MG63 (cell line): Measurements from ENCODE around the gene OPHN1. TPM values are rescaled to one million over a fixed set of nuclear protein-coding genes. Genes with fewer than 3 reads are reported as not detected.

Source experiments
- DNase-seq: peaks from one replicate; pipeline ENCODE4 v3.0.0-alpha.2; 2020
- H3K27me3 ChIP-seq: fragments of 250-450 bp; sonication (Bioruptor Pico); 2 replicates; pipeline ENCODE4 v1.5.1; 2020; ENCODE audit warnings: mild to moderate bottlenecking, moderate library complexity
- H3K36me3 ChIP-seq: fragments of 250-450 bp; sonication (Bioruptor Pico); 2 replicates; pipeline ENCODE4 v1.5.1; 2020; ENCODE audit warnings: mild to moderate bottlenecking, moderate library complexity
- H3K4me3 ChIP-seq: fragments of 250-450 bp; sonication (Bioruptor Pico); 2 replicates; pipeline ENCODE4 v1.5.1; 2020; ENCODE audit warnings: mild to moderate bottlenecking, moderate library complexity
- H3K9me3 ChIP-seq: fragments of 250-450 bp; sonication (Bioruptor Pico); 2 replicates; pipeline ENCODE4 v1.5.1; 2020; ENCODE audit warnings: mild to moderate bottlenecking, moderate library complexity
- total RNA-seq: library from RNA; depleted of rRNA; stranded (reverse); fragments of >200 nt; shearing (Covaris generic); gene quantifications from 2 replicates; pipeline ENCODE4 v1.2.3, GENCODE V29; 2014; ENCODE audit warnings: low replicate concordance

OPHN1 gene
- total RNA-seq, 1 experiment from 2014 or later: 2.4 TPM

GRCh38 chrX:68183612-68184214, 249.6 kb downstream of the OPHN1 start:
- H3K27me3 ChIP-seq: no peaks in the 10 kb centered on the region
- H3K36me3 ChIP-seq: no peaks in the 10 kb centered on the region
- H3K4me3 ChIP-seq: no peak overlapping the region
- H3K9me3 ChIP-seq: no peaks in the 10 kb centered on the region
- DNase-seq: no peak

DNA sequence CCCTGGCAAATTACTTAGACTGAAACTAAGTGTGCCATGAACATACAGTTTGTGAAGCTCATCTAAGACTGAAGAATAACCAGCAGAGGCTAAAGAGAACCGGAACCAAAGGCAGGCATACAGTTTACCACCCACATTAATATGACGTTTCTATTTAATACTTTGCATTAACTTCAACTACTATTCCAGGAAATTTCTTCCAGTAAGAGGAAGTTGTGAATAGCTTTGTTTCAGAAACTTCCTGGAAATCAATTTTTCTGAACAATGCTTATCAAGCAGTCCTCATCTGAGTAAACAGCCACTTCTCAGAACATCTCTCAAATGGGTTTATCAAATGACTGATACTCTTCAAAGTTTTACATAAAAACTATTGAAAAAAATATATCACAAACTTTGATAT, 252.7 kb downstream of the OPHN1 start:
- no peak for DNase-seq
- Histone ChIP-seq H3K4me3 (no peak overlapping the region), H3K36me3 (no peaks in the 10 kb centered on the region), H3K9me3 (no peaks in the 10 kb centered on the region), H3K27me3 (no peaks in the 10 kb centered on the region)

- Histone ChIP-seq H3K36me3 (no peaks in the 10 kb centered on the region), H3K9me3 (no peaks in the 10 kb centered on the region), H3K27me3 (no peaks in the 10 kb centered on the region), H3K4me3 (no peak overlapping the region)
- no peak for DNase-seq
These were observed 253.9 kb downstream of the OPHN1 start for GRCh38 chrX:68179355-68179754.

- Histone ChIP-seq H3K4me3 (no peak overlapping the region), H3K9me3 (no peaks in the 10 kb centered on the region), H3K27me3 (no peaks in the 10 kb centered on the region), H3K36me3 (no peaks in the 10 kb centered on the region)
- no peak for DNase-seq
These were observed 255.8 kb downstream of the OPHN1 start for GRCh38 chrX:68177542-68177941.

DNA sequence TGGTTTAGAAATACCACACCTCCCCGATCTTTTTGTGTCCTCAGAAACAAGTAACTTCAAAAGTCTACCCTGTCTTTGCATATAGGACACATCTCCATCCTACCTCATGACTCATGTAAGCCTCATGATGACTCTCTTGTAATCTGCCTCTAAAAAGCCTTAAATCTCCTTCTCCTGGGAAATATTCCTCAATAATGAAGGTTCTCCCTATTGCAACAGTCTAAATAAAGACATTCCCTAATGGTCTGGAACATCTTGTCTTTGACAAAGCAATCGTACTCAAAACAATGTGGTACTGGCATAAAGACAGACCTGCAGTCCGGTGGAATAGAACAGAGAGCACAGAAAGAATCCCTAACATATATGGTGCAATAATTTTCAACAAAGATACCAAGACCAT, 257.7 kb downstream of the OPHN1 start:
- Histone ChIP-seq H3K36me3 (no peaks in the 10 kb centered on the region), H3K4me3 (no peak overlapping the region), H3K27me3 (no peaks in the 10 kb centered on the region), H3K9me3 (no peaks in the 10 kb centered on the region)
- DNase-seq: no peak

DNA sequence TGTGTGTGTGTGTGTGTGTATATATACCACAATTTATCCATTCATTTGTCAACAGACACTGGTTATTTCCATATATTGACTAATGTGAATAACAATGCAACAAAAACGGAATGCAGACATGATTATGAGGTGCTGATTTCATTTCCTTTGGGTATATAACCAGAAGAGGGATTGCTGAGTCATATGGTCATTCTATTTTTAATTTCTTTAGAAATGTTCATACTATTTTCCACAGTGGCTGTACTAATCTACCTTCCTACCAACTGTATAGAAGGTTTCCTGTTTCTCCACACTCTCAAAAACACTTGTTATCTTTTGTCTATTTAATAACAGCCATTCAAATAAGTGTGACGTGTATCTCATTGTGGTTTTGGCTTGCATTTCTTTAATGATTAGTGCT, 269.9 kb downstream of the OPHN1 start:
- no peaks in the 10 kb centered on the region for H3K9me3 ChIP-seq
- H3K27me3 ChIP-seq: no peaks in the 10 kb centered on the region
- no peaks in the 10 kb centered on the region for H3K36me3 ChIP-seq
- no peak overlapping the region for H3K4me3 ChIP-seq
- DNase-seq: no peak

DNA sequence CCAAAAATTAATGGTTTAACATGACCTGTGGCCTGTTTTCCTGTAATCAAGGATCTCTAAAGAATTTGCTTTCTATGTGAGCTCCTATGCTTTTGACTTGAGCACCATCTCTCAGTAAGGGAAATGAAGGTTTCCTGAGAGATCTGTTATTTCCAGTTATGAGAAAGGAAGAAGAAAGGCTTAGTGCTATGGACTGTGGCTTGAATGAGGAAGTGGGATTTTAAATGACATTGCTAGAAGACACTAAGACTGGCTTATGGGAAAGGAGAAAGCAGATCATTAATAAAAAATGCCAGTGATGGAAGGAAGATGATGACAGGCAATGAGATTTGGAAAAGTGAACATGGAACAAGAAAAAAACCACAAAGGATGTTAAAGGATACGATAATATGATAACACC, 285.4 kb downstream of the OPHN1 start:
- DNase-seq: no peak
- Histone ChIP-seq H3K27me3 (no peaks in the 10 kb centered on the region), H3K9me3 (no peaks in the 10 kb centered on the region), H3K4me3 (no peak overlapping the region), H3K36me3 (no peaks in the 10 kb centered on the region)

GRCh38 chrX:68146054-68146453, 287.2 kb downstream of the OPHN1 start:
- no peaks in the 10 kb centered on the region for H3K27me3 ChIP-seq
- H3K4me3 ChIP-seq: no peak overlapping the region
- no peak for DNase-seq
- no peaks in the 10 kb centered on the region for H3K9me3 ChIP-seq
- H3K36me3 ChIP-seq: no peaks in the 10 kb centered on the region

DNA sequence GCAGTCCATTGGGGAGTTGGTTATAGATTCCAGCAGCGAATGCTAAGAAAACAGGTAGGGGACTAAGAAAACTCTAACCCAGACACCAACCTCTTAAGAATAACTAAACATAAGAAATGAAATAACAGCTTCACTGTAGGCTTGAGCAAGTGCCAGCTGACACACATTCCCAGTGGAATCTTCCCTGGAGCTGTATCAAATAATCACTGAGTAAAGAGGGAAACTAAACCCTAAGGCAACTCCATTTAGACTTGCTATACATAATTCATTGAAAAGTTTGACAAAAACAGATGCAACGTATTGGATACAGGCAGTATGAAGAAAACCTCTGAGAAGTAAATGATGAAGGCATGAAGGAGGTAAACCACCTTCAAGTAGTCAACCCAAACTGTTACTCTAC, 293.5 kb downstream of the OPHN1 start:
- no peak overlapping the region for H3K4me3 ChIP-seq
- no peak for DNase-seq
- no peaks in the 10 kb centered on the region for H3K36me3 ChIP-seq
- H3K9me3 ChIP-seq: no peaks in the 10 kb centered on the region
- H3K27me3 ChIP-seq: no peaks in the 10 kb centered on the region

DNA sequence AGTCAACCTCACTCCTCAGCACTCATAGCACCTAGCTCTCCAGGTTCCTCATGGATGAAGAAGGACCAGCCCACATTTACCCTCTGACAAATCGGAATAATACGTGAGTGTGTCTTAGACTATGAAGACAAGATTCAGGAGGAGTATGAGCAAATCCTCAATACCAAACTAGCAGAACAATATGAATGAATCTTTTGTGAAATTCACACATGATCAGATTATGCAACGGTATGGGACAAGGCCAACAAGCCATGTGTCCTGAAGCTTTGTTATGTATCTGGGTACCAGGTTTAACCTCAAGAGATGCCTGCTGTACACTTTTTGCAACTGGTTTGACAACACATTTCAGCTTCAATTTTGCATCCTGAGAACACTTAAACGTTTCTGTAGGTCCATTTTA, 300.1 kb downstream of the OPHN1 start:
- Histone ChIP-seq H3K27me3 (no peaks in the 10 kb centered on the region), H3K4me3 (no peak overlapping the region), H3K36me3 (no peaks in the 10 kb centered on the region), H3K9me3 (no peaks in the 10 kb centered on the region)
- no peak for DNase-seq

GRCh38 chrX:68132749-68133148, 300.5 kb downstream of the OPHN1 start:
- H3K9me3 ChIP-seq: no peaks in the 10 kb centered on the region

DNA sequence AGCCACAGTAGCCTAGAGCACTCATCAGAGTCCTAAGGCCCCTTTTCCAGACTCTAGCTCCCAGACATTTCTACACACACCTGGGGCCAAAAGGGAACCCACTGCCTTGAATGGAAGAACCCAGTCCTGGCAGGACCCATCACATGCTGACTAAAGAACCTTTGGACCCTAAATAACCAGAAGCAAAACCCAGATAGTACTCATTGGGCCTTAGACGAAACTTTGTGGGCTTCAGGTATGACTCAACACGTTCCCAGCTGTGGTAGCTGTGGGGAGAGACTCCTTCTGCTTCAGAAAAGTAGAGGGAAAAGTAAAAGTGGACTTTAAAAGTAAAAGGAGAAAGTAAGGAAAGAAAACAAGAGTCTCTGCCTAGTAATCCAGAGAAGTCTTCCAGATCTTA, 311.5 kb downstream of the OPHN1 start:
- Histone ChIP-seq H3K9me3 (no peaks in the 10 kb centered on the region), H3K4me3 (no peak overlapping the region), H3K36me3 (no peaks in the 10 kb centered on the region), H3K27me3 (no peaks in the 10 kb centered on the region)
- DNase-seq: no peak

More at GRCh38 chrX:68132749-68133148, 300.5 kb downstream of the OPHN1 start:
- H3K36me3 ChIP-seq: no peaks in the 10 kb centered on the region
- H3K27me3 ChIP-seq: no peaks in the 10 kb centered on the region
- DNase-seq: no peak
- no peak overlapping the region for H3K4me3 ChIP-seq

GRCh38 chrX:68121371-68121770, 311.9 kb downstream of the OPHN1 start:
- Histone ChIP-seq H3K27me3 (no peaks in the 10 kb centered on the region), H3K36me3 (no peaks in the 10 kb centered on the region), H3K4me3 (no peak overlapping the region), H3K9me3 (no peaks in the 10 kb centered on the region)
- DNase-seq: no peak

DNA sequence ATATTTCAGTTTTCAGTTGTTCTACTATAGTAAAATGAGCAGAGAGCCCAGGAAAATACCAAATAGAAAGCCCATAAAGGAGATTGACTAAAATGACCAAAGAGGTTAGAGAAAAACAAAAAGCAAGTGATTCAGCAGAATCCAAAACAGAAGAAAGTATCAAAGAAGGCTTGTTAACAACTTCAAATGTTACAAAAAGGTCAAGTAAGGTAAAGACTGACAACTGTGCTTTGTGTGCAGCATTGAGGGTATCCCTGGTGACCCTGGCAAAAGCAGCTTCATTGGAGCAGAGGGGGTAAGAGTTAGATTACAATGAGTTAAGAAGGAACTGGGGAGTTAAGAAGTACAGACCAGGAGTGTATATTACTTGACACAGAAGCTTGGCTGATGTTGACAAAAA, 317.9 kb downstream of the OPHN1 start:
- H3K4me3 ChIP-seq: no peak overlapping the region
- H3K36me3 ChIP-seq: no peaks in the 10 kb centered on the region
- no peaks in the 10 kb centered on the region for H3K27me3 ChIP-seq
- no peaks in the 10 kb centered on the region for H3K9me3 ChIP-seq
- DNase-seq: no peak

DNA sequence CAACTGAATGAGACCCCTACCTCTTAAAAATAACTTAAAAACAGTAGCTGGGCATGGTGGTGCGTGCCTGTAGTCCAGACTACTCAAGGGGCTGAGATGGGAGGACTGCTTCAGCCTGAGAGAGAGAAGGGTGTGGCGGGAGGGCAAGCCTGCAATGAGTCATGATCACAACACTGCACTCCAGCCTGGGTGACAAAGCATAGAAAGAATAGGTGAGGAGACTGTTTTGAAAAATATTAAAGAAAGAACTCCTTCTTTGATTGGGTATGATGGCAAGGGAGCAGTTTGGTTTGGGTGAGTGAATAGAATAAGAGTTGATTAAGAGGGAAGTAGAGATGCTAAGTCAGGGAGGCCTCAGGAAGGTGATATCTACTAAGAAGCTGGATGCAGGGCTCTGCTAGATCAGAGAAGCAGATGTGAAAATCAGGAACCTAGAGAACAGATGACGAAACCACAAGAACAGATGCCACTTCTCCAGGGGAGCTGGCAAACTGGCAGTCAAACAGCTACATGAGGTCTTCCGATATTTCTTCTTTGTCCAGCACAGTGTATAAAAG, 318.6 kb downstream of the OPHN1 start:
- no peaks in the 10 kb centered on the region for H3K9me3 ChIP-seq
- peak; percentile 3 for DNase-seq
- no peaks in the 10 kb centered on the region for H3K27me3 ChIP-seq
- no peak overlapping the region for H3K4me3 ChIP-seq
- H3K36me3 ChIP-seq: no peaks in the 10 kb centered on the region

DNA sequence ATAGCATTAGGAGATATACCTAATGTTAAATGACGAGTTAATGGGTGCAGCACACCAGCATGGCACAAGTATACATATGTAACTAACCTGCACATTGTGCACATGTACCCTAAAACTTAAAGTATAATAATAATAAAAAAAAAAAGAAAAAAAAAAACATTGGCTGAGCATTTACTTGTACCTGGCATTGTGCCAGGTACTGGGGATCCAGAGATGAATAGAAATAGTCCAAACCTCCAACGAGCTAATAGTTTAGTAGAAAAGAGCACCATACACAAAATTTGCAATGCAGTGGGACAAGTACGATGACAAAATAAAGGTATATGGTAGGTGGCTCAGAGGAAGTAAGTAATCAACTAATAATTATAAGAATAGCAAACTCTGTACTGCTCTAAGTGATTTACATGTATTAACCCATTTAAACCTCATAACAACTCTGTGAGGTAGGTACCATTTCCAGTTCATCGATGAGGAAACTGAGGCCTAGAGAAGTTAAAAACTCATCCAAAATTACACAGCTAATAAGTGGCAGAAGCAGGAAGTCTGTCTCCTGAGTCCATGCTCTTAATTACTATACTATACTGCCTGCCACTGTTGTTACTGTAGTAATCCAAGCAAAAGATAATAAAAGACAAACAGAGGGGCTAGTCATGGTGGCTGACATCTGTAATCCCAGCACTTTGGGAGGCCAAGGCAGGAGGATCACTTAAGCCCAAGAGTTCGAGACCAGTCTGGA, 319.3 kb downstream of the OPHN1 start:
- DNase-seq: no peak
- H3K9me3 ChIP-seq: no peaks in the 10 kb centered on the region
- no peaks in the 10 kb centered on the region for H3K36me3 ChIP-seq
- no peaks in the 10 kb centered on the region for H3K27me3 ChIP-seq
- H3K4me3 ChIP-seq: no peak overlapping the region

DNA sequence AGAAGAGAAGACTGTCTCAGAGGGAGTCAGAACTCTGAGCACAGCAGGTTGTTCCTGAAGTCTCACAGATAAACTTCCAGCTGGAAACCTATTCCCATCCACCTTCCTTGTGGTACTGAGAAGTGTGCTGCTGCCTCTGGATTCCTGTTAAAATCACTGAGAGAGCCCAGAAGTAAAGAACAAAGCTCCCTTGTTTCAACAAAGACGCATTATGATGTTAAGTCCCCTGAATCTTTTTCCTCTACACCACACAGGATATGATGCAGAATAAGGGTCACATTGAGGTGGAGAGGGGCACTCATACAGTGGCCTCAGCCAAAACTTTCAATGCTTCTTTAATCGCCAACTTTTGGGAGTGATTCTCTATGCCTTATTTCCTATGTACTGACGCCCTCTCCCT, 321.0 kb downstream of the OPHN1 start:
- no peaks in the 10 kb centered on the region for H3K36me3 ChIP-seq
- no peak overlapping the region for H3K4me3 ChIP-seq
- no peak for DNase-seq
- H3K27me3 ChIP-seq: no peaks in the 10 kb centered on the region
- no peaks in the 10 kb centered on the region for H3K9me3 ChIP-seq

DNA sequence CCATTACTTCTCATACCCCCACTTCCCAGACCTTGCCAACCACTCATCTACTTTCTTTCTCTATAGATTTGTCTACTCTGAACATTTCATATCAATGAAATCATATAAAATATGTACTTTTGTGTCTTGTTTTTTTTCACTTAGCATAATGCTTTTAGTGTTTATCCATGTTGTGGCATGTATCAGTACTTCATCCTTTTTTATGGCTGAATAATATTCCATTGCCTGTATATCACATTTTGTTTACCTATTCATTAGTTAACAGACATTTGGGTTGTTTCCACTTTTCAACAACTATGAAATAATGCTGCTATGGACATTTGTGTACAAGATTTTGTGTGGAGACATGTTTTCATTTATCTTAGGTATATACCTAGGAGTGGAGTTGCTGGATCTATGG, 324.1 kb downstream of the OPHN1 start:
- Histone ChIP-seq H3K4me3 (no peak overlapping the region), H3K9me3 (no peaks in the 10 kb centered on the region), H3K36me3 (no peaks in the 10 kb centered on the region), H3K27me3 (no peaks in the 10 kb centered on the region)
- no peak for DNase-seq
